ENCODE results near the gene CTNNA2. TPM values are rescaled to one million over a fixed set of nuclear protein-coding genes. Genes with fewer than 3 reads are reported as not detected.

The CTNNA2 gene
- total RNA-seq, 1 donor from 2014 or later: not detected

GRCh38 chr2:79782576-79783452 is 270.0 kb downstream of the CTNNA2 start:
- no peak for DNase-seq (ENCODE audit: low spot score)

- no peak for DNase-seq (ENCODE audit: low spot score)
Observed at GRCh38 chr2:79788952-79789651, 276.3 kb downstream of the CTNNA2 start.

- DNase-seq (ENCODE audit: low spot score): no peak
Observed at GRCh38 chr2:79789811-79790210, 277.0 kb downstream of the CTNNA2 start.

- no peak for DNase-seq (ENCODE audit: low spot score)
Observed at GRCh38 chr2:79792090-79792489, 279.2 kb downstream of the CTNNA2 start.

GRCh38 chr2:79793006-79793405 is 280.2 kb downstream of the CTNNA2 start:
- no peak for DNase-seq (ENCODE audit: low spot score)

- no peak for DNase-seq (ENCODE audit: low spot score)
Observed at GRCh38 chr2:79796641-79797040, 283.8 kb downstream of the CTNNA2 start.

- DNase-seq (ENCODE audit: low spot score): no peak
Observed at GRCh38 chr2:79798776-79799175, 285.9 kb downstream of the CTNNA2 start.

- DNase-seq (ENCODE audit: low spot score): no peak
Observed at GRCh38 chr2:79799729-79800128, 286.9 kb downstream of the CTNNA2 start.

GRCh38 chr2:79801082-79801481 is 288.2 kb downstream of the CTNNA2 start:
- no peak for DNase-seq (ENCODE audit: low spot score)

- no peak for DNase-seq (ENCODE audit: low spot score)
Observed at GRCh38 chr2:79817288-79817687, 304.4 kb downstream of the CTNNA2 start.

GRCh38 chr2:79820281-79820680 is 307.4 kb downstream of the CTNNA2 start:
- DNase-seq (ENCODE audit: low spot score): no peak

GRCh38 chr2:79822136-79822535 is 309.3 kb downstream of the CTNNA2 start:
- no peak for DNase-seq (ENCODE audit: low spot score)

- no peak for DNase-seq (ENCODE audit: low spot score)
Observed at GRCh38 chr2:79824086-79824786, 311.4 kb downstream of the CTNNA2 start.

- no peak for DNase-seq (ENCODE audit: low spot score)
Observed at GRCh38 chr2:79827881-79828280, 315.0 kb downstream of the CTNNA2 start.

- DNase-seq (ENCODE audit: low spot score): no peak
Observed at GRCh38 chr2:79830501-79830900, 317.6 kb downstream of the CTNNA2 start.

GRCh38 chr2:79831961-79832360 is 319.1 kb downstream of the CTNNA2 start:
- DNase-seq (ENCODE audit: low spot score): no peak

GRCh38 chr2:79832511-79833234 is 319.8 kb downstream of the CTNNA2 start:
- no peak for DNase-seq (ENCODE audit: low spot score)

GRCh38 chr2:79833235-79833878 is 320.5 kb downstream of the CTNNA2 start:
- no peak for DNase-seq (ENCODE audit: low spot score)

GRCh38 chr2:79835911-79836310 is 323.1 kb downstream of the CTNNA2 start:
- no peak for DNase-seq (ENCODE audit: low spot score)

- no peak for DNase-seq (ENCODE audit: low spot score)
Observed at GRCh38 chr2:79844011-79844410, 331.2 kb downstream of the CTNNA2 start.

GRCh38 chr2:79846878-79847277 is 334.0 kb downstream of the CTNNA2 start:
- no peak for DNase-seq (ENCODE audit: low spot score)

Measured in mesenteric fat pad (tissue), 1 donor.